COLO668 (cell line): Measurements from ENCODE around the gene LHB.
"Not testable (repeated sequence)": the region's sequence is repeated elsewhere in the genome, so short reads cannot be mapped to it uniquely, and the experiment has no call there.

ENCODE experiments used
- DNase-seq: peaks from one replicate; lab custom pipeline; 2025; ENCODE audit not compliant: unreplicated experiment; lab: John Stamatoyannopoulos, UW

Gene LHB

GRCh38 chr19:49038557-49039276 lies 21.8 kb upstream of the LHB start:
- peak; percentile 4 for DNase-seq

- DNase-seq, result not testable (repeated sequence)
These were observed 21.2 kb upstream of the LHB start for GRCh38 chr19:49038111-49038510.

- DNase-seq, result peak; percentile 25
These were observed 19.9 kb upstream of the LHB start, which contains the start of gene CGB1 for GRCh38 chr19:49036815-49037214. Gene CGB1 (minus strand): TSS chr19:49036895. CDS start chr19:49036711, 184 bp downstream.

DNA sequence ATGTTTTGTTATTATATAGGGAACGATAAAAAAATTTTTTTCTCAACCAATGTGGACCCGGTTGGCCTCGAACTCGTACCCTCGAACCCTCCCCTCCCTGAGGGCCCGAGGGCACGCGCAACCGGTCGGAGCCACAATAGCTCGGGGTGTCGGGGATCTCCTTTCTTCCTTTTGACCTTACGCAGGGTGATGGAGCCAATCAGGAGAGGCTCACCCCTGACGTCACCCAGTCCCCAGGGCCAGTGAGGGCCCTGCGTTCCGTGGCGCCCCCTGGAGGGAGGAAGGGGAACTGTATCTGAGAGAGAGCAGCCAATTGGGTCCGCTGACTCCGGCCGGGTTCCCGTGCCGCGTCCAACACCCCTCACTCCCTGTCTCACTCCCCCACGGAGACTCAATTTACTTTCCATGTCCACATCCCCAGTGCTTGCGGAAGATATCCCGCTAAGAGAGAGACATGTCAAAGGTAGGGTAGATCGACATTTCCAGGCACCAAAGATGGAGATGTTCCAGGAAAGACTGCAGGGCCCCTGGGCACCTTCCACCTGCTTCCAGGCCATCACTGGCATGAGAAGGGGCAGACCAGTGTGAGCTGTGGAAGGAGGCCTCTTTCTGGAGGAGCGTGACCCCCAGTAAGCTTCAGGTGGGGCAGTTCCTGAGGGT lies 14.9 kb upstream of the LHB start, which contains the start of gene CGB2:
CGB2 (plus strand) TSS at position 249 of the 660 bp plus-strand sequence; CDS start at position 455, 206 bp downstream.
- peak; percentile 23 for DNase-seq

GRCh38 chr19:49030323-49030722 lies 13.4 kb upstream of the LHB start:
- DNase-seq, result not testable (repeated sequence)

GRCh38 chr19:49029749-49030148 lies 12.9 kb upstream of the LHB start:
- not testable (repeated sequence) for DNase-seq

- DNase-seq, result not testable (repeated sequence)
These were observed 11.8 kb upstream of the LHB start for GRCh38 chr19:49028686-49029085.

GRCh38 chr19:49025599-49025998 lies 8.7 kb upstream of the LHB start:
- DNase-seq, result not testable (repeated sequence)

DNA sequence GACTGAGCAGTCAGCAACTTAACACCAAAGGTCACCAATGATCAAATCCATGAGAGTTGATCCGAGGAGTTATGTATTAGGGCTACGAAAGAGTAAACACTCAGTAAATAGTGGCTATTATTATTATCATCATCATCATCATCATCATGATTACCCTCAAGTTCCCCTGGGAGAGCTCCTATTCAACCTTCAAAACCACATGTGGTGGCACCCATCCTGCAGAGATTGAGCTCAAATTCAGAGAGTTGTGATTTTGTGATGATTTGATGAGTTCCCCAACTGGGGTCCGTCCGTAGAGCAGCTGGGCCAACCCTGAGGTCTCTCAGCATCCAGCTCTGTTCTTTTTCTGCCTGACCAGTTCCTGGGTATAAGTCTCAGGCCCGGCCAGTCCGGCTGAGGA lies 8.2 kb upstream of the LHB start:
- not testable (repeated sequence) for DNase-seq

DNA sequence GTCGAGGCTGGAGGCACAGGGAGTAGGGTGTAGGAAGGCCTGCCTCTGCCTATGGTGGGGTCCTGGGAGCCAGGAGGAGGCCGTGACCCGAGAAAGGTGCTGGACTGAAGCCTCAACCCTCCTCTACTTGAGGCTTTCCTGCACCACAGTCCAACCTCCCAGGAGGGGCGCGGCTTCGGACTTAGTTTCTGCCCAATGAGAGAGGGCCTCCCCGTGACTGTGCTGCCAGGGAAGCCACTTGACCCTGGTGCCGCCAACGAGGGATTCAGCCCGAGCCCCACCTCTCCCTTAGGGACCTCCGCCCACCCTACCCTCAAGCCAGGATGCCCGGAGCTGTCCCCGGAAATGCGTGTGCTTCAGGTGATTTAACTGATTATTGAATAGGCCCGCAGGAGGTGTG lies 7.3 kb upstream of the LHB start, which contains the start of gene CGB3:
CGB3 (minus strand) TSS at position 101 of the 400 bp plus-strand sequence. CDS start 362 bp downstream, outside the sequence.
- DNase-seq, result not testable (repeated sequence)

- DNase-seq, result no peak
These were observed 5.2 kb upstream of the LHB start for GRCh38 chr19:49022116-49022515.

GRCh38 chr19:49020931-49021895 lies 4.3 kb upstream of the LHB start:
- no peak for DNase-seq

- DNase-seq, result peak; percentile 16
These were observed 3.5 kb upstream of the LHB start for GRCh38 chr19:49020342-49020741.

DNA sequence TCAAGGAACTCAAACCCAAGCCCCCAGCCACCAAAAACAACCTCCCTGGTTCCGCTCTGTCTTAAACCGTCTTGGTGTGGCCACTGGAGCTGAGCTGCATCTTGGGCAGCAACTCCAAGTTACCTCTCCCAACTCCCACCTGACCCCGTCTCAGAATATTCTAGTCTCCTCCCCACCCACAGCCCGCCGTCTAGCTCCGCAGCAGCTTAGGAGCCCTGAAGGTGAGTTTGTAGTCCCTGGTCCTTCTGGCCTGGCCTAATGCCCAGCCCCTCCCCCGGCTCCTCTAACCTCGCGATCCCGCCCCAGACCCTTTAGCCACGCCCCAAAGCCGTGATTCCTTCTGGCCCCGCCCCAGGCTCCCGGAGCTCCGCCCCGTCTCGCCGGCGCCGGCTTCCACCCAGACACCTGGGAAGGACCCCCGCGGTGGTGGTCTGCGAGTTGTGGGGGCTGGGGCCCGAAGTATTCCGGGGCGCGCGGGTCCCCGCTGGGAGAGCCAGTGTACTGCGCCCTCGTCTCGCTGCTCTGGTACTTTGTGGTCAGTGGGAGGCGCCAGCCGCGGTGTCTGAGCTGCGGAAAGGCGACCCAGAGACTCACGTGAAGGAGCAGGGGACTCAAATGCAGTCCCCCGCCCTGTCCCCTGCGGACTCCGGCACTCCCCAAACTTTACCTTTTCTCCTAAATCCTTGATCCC lies 2.5 kb upstream of the LHB start:
- DNase-seq, result peak; percentile 59

DNA sequence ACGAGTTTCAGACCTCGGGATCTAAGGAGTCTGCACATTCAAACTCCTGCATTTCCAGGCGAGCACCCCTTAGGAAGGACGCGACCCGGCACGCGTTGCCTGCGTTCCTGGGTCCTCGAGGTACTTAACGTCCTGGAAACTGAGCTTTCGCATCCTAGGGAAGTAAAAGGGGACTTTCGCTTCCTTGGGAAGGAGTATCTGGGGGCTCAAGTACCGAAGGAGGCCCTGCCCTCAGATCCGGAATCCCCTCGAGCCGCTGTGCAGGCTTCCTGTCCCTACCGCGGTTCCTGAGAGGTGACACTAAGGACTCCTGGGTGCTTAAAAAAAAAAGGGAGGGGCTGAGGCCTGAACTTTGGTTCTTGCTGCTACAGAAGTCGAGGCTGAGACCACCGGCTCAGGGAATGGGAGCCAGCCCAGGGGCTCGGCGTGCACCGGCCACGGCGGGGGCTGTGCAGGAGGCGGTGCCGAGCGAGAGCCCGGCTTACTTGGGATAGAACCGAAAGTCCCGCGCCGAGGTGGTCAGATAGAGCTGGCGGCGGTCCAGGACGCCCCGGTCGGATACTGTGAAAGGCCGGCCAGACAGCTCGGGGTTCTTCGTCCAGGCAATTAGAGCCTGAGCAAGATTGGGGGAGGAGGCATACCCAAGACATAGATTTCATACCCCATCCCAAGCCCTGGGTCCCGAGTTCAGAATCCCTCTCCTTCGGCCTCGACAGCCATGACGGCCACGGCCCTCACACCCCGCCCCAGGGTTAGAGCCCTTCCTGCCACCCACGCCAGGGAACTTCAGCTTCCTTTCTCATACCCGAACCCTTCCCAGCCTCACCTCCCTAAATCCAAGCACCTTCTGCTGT lies 1.7 kb upstream of the LHB start:
- peak; percentile 11 for DNase-seq

DNA sequence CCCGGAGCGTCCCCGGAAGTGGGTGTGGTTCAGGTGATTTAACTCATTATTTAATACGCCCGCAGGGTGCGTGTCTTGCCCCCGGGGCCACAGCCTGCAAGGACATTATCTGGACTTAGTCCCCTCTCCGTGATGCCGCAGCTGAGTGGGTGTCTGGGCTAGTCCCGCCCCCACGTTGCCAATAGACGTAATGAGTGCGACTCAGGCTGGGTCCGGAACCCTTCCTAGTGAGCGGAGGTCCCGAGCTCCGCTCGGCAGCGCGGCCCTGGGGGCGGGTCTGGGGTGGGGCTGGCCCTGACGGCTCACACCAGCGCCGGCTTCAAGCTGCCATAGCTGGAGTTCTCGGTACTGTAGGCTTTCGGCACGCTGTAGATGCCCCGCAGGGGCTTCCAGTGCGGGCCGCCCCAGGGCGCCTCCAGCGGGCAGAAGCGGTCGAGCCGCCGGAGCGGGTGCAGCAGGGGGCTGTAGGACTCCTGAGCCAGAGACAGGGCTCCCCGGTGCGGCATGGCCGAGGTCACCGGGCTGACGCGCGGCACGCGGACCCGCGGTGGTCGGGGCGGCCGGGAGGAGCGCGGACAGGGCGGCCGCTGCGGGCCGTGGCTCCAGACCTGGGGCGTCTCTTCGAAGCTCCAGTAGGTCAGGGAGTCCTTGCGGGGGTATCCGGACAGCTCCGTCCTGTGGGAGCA lies 918 bp upstream of the LHB start:
- DNase-seq, result peak; percentile 60

GRCh38 chr19:49016067-49016839 lies 638 bp downstream of the LHB start:
- DNase-seq, result no peak

GRCh38 chr19:49014870-49015255 lies 2.0 kb downstream of the LHB start:
- DNase-seq, result no peak
